SU-DHL-6 (cell line): ENCODE data around the gene TICAM1.
"Not testable (repeated sequence)": the region's sequence is repeated elsewhere in the genome, so short reads cannot be mapped to it uniquely, and the experiment has no call there.

Experiments used
- H2AFZ ChIP-seq: fragments of 200-600 bp; sonication (generic); 2 replicates; pipeline ENCODE4 v1.6.1; 2014; ENCODE audit warnings: low read depth, mild to moderate bottlenecking, moderate library complexity, mixed read lengths, antibody characterized with exemption, low read length; ENCODE audit not compliant: severe bottlenecking
- H3F3A ChIP-seq: fragments of 200-600 bp; shearing (Covaris generic); 2 replicates; pipeline ENCODE4 v1.6.0; 2016; ENCODE audit warnings: antibody characterized with exemption, mild to moderate bottlenecking; ENCODE audit not compliant: insufficient read depth
- H3K27ac ChIP-seq: fragments of 200-600 bp; sonication (generic); 2 replicates; pipeline ENCODE4 v1.5.1; 2016; ENCODE audit warnings: low read depth, mild to moderate bottlenecking, low read length, moderate library complexity, mixed read lengths
- H3K27me3 ChIP-seq: fragments of 200-600 bp; sonication (generic), shearing (Covaris generic); 2 replicates; pipeline ENCODE4 v1.6.0; 2014; ENCODE audit warnings: mild to moderate bottlenecking, low read length
- H3K36me3 ChIP-seq: fragments of 200-600 bp; sonication (generic); 2 replicates; pipeline ENCODE4 v1.6.1; 2014; ENCODE audit warnings: mild to moderate bottlenecking, low read length, mixed read lengths
- H3K4me2 ChIP-seq: fragments of 300-600, 200-600 bp; shearing (Covaris generic), sonication (generic); 2 replicates; pipeline ENCODE4 v1.6.0; 2014; ENCODE audit warnings: low read length, low read depth, mild to moderate bottlenecking; ENCODE audit not compliant: poor library complexity, severe bottlenecking
- H3K4me3 ChIP-seq: fragments of 200-600 bp; sonication (generic); 2 replicates; pipeline ENCODE4 v1.5.1; 2014; ENCODE audit warnings: antibody characterized with exemption, low read length, mild to moderate bottlenecking, mixed read lengths; ENCODE audit not compliant: insufficient read depth, poor library complexity, severe bottlenecking
- H3K79me2 ChIP-seq: fragments of 200-600 bp; sonication (generic); 2 replicates; pipeline ENCODE4 v1.6.1; 2014; ENCODE audit warnings: mild to moderate bottlenecking, low read length, moderate library complexity; ENCODE audit not compliant: insufficient read depth
- H3K9ac ChIP-seq: fragments of 200-600 bp; sonication (generic); 2 replicates; pipeline ENCODE4 v1.7.0; 2014; ENCODE audit warnings: mild to moderate bottlenecking, low read length
- H3K9me2 ChIP-seq: fragments of 200-600 bp; sonication (generic); replicated peaks from 2 replicates; pipeline ENCODE4 v1.6.1; 2014; ENCODE audit warnings: low read length; ENCODE audit not compliant: insufficient read depth
- H3K9me3 ChIP-seq: fragments of 200-600 bp; sonication (generic); 2 replicates; pipeline ENCODE4 v1.6.1; 2014; ENCODE audit warnings: low read length, mixed read lengths; ENCODE audit not compliant: insufficient read depth
- H4K20me1 ChIP-seq: fragments of 200-600 bp; sonication (generic); 2 replicates; pipeline ENCODE4 v1.6.1; 2014; ENCODE audit warnings: low read depth, mild to moderate bottlenecking, antibody characterized with exemption, low read length, moderate library complexity, mixed read lengths
- CTCF ChIP-seq: fragments of 200-600 bp; sonication (generic); IDR thresholded peaks from one replicate; pipeline ENCODE4 v1.5.1; 2017; ENCODE audit warnings: antibody characterized with exemption, mild to moderate bottlenecking, low read length, moderate library complexity; ENCODE audit not compliant: insufficient read depth, poor library complexity, severe bottlenecking
- EZH2phosphoT487 ChIP-seq: fragments of 200-600 bp; sonication (generic), shearing (Covaris generic); conservative IDR thresholded peaks from 2 replicates; pipeline ENCODE4 v1.6.1; 2018; ENCODE audit warnings: mild to moderate bottlenecking, antibody characterized with exemption, low read length, moderate library complexity, mixed read lengths

Gene TICAM1

GRCh38 chr19:4780860-4781259 lies 50.7 kb downstream of the TICAM1 start:
- Histone ChIP-seq H3K9me3 (no peaks in the 10 kb centered on the region), H3K27ac (no peak overlapping the region), H3K36me3 (no peaks in the 10 kb centered on the region), H2AFZ (peak overlapping the region; percentile 29), H3K4me3 (no peak overlapping the region), H3K79me2 (no peaks in the 10 kb centered on the region), H4K20me1 (no peaks in the 10 kb centered on the region), H3K9me2 (no peaks in the 10 kb centered on the region), H3K4me2 (peak overlapping the region; percentile 9), H3F3A (no peaks in the 10 kb centered on the region), H3K9ac (no peak overlapping the region), H3K27me3 (no peaks in the 10 kb centered on the region)
- no peak for TF ChIP-seq CTCF
- no peak for TF ChIP-seq EZH2phosphoT487

- H3F3A ChIP-seq, H3K9me2 ChIP-seq, H3K27ac ChIP-seq, H3K36me3 ChIP-seq, H3K9me3 ChIP-seq, H4K20me1 ChIP-seq, H3K9ac ChIP-seq, H3K27me3 ChIP-seq, H3K4me3 ChIP-seq, H3K79me2 ChIP-seq, H2AFZ ChIP-seq, H3K4me2 ChIP-seq: not testable (repeated sequence)
These were observed 53.4 kb downstream of the TICAM1 start for GRCh38 chr19:4778124-4778523.

GRCh38 chr19:4776436-4777211 lies 54.9 kb downstream of the TICAM1 start:
- no peak overlapping the region for H3K4me2 ChIP-seq
- no peak overlapping the region for H3K9ac ChIP-seq
- TF ChIP-seq CTCF = no peak
- no peak for TF ChIP-seq EZH2phosphoT487
- H3K9me2 ChIP-seq = no peaks in the 10 kb centered on the region
- no peaks in the 10 kb centered on the region for H3K27me3 ChIP-seq
- H2AFZ ChIP-seq = no peak overlapping the region
- H3K9me3 ChIP-seq = no peaks in the 10 kb centered on the region
- no peaks in the 10 kb centered on the region for H4K20me1 ChIP-seq
- no peaks in the 10 kb centered on the region for H3K79me2 ChIP-seq
- H3K27ac ChIP-seq = no peak overlapping the region
- no peak overlapping the region for H3K4me3 ChIP-seq
- H3K36me3 ChIP-seq = no peaks in the 10 kb centered on the region
- no peaks in the 10 kb centered on the region for H3F3A ChIP-seq

GRCh38 chr19:4775627-4776152 lies 55.8 kb downstream of the TICAM1 start:
- Histone ChIP-seq H3K27ac (no peak overlapping the region), H3K4me2 (no peak overlapping the region), H4K20me1 (no peaks in the 10 kb centered on the region), H2AFZ (no peak overlapping the region), H3K36me3 (no peaks in the 10 kb centered on the region), H3F3A (no peaks in the 10 kb centered on the region), H3K79me2 (no peaks in the 10 kb centered on the region), H3K9me3 (no peaks in the 10 kb centered on the region), H3K27me3 (no peaks in the 10 kb centered on the region), H3K9me2 (no peaks in the 10 kb centered on the region), H3K9ac (no peak overlapping the region), H3K4me3 (no peak overlapping the region)
- no peak for TF ChIP-seq CTCF
